ENCODE results near the gene KCNQ4.

The KCNQ4 gene

DNA sequence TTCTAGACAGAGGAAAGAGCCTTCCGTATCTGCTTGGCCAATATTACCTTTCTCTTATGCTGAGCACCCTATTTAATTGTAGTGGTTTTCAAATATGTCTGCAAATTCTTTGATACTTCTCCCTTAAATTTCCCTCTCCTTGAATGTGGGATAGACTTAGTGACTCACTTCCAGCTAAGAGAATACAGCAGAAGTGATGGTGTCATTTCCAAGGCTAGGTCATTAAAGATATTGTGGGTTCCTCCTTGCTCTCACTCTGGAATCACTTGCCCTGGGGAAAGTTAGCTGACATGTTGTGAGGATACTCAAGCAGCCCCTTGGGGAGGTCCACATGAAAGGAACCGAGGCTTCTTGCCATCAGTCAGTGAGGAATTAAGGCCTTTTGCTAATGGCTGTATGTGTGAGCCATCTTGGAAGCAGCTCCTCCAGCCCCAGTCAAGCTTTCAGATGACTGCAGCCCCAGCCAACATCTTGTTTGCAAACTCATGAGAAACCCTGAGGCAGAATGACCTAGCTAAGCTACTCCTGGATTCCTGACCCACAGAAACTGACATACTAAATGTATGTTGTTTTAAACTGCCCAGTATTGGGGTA, 86.6 kb downstream of the KCNQ4 start:
- DNase-seq, result peak; percentile 57

DNA sequence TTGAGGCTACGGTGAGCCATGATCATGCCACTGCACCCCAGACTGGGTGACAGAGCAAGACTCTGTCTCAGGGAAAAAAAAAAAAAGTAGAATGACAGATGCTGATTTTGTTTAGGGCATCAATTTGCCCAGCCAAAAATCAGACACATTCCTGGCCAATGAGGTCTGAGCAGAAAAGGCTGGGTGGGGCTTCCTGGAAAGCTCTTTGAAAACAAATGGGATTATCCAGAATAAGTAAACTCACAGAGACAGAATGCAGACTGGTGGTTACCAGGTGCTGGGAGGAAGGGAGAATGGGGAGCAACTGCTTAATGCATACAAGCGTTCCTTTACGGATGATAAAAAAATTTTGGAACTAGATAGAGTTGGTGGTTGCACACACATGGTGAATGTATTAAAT, 88.7 kb downstream of the KCNQ4 start:
- DNase-seq, result no peak

DNA sequence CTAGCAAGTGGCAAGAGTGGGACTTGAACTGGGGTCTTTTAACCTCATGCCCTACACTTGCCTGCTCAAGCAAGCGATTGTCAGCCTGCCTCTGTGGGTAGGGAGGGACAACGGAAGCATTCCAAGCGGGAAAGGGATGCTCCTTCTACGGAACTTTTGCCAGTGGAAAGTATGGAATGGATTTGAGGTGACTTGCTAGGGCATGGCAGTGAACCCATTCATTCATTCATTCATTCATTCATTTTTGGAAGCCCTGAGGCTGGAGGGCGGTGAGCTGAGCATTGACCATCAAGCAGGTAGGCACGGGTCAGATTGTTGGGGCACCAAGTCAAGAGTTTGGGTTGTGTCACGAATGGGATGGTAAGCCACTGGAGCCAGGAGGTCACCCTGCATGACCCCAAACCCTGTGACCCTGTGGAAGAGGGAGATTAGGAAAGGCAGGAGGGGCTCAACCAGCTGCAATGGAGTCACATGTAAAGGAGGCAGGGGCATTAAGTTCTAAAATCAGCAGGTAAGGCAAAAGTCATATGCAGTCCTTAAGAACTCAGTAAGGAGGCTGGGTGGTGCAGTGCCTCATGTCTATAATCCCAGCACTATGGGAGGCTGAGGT, 90.4 kb downstream of the KCNQ4 start:
- no peak for DNase-seq

DNA sequence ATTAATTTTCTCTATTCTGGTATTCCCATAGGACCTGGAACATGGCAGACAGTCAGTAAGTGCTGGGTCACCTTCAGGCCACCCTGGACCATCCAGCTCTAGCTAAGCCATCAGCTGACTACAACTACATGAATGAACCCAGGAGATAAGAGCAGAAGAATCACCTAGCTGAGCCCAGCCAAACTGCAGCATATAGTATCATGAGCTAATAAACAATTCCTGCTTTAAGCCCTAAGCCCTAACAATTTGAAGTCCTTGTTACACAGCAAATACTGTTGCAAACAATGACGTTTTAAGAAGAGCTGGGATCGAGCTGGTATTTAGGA, 92.8 kb downstream of the KCNQ4 start:
- no peak for DNase-seq

DNA sequence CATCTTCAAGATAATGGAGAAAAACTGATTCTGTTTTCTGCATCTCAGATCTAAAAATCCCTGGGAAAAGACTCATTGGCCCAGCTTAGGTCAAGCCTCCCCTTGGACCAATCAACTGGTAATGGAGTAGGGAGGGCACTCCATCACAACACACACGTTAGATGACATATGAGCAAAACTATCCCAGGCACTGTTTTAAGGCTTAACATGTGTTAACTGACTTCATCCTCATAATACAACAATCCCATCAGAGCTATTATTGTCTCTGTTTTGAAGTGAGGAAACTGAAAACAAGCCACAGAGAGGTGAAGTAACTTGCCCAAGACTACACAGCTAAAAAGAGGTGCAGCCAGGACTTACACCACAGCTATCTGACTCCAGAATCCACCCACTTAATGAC, 93.3 kb downstream of the KCNQ4 start:
- DNase-seq, result peak; percentile 40

DNA sequence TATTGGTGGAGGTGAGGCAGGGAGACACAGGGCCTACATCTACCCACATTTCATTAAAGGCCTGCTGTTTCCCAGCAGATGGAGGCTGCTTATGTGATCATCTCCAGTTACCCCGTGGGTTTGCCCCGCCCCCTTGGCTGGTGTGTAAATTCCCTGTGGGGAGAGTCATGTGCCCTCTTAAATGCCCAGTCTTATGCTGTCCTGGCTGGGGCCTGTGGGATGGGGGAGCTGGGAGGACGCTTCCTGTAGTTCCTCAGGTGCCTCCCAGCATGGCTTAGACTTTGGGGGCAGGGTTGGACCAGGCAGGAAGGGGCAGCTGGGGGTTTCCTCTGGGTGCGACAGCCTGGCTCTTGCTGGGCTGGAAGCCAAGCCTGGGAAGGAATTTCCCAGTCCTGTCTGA, 94.1 kb downstream of the KCNQ4 start:
- peak; percentile 90 for DNase-seq

DNA sequence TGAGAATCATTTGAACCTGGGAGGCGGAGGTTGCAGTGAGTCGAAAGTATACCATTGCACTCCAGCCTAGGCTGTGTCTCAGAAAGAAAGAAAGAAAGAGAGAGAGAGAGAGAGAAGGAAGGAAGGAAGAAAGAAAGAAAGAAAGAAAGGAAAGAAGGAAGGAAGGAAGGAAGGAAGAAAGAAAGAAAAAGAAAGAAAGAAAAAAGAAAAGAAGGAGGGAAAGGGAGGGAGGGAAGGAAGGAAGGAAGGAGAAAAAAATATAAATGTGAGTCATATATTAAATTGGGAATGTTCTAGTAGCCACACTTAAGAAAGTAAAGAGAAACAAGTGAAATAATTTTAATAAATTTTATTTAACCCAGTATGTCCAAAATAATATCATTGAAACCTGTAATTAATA, 95.3 kb downstream of the KCNQ4 start:
- DNase-seq, result no peak

DNA sequence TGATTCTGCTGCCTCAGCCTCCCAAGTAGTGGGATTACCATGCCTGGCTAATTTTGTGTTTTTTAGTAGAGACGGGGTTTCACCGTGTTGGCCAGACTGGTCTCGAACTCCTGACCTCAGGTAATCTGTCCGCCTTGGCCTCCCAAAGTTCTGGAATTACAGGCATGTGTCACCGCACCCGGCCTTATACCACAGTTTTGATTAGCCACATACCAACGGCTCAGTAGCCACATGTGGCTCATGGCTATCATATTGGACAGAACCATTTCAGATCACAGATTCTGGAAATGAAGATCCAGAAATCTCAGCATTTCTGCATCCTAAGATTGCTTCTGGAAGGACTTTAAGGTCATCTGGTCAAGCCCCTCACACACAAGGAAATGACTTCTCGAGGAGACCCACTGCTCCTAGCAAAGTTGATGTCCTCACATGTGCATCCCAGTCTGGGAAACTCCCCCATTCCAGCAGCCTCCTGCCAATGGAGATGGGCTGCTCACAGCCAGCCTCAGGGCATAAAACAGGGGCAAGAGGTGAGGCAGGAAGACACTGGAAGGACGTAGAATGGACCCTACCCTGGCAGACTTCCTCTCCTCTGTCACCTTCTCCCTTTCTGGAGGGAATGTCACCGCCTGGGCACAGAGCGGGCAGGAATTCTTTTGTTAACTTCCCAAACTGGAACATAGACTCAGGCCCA, 96.0 kb downstream of the KCNQ4 start:
- DNase-seq, result no peak

DNA sequence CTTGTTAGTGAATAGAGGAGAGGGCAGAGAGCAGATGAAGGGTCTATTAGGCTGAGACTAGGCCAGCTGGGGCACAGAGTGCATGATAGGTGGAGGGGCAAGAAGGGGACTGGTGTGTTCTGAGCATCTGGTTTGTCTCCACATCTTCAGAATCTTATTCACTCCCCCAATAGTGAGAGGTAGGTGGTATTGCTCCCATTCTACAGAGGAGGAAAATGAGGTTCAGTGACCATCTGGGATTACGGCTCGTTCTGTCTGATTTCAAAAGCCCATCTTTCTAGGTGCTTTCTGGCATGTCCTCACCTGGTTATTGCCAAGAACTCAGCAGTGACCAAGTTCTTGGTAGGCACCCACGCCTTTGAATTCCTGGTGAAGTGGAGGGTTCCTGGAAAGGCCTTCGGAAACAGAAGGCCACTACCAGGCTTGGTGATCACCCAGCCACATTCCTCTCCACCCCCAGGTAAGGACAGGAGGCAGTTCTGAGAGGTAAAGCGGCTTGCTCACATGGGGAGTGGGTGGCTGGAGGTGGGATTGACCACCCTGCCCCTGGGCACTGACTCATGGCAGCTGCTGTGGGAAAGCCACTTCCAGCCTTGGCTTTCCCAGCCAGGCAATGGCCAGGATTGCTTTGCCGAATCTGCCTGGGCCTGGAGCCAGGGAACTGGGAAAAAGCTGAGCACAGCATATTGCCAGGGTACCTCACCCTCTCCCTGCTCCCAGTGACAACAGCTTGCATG, 97.4 kb downstream of the KCNQ4 start:
- DNase-seq, result no peak

DNA sequence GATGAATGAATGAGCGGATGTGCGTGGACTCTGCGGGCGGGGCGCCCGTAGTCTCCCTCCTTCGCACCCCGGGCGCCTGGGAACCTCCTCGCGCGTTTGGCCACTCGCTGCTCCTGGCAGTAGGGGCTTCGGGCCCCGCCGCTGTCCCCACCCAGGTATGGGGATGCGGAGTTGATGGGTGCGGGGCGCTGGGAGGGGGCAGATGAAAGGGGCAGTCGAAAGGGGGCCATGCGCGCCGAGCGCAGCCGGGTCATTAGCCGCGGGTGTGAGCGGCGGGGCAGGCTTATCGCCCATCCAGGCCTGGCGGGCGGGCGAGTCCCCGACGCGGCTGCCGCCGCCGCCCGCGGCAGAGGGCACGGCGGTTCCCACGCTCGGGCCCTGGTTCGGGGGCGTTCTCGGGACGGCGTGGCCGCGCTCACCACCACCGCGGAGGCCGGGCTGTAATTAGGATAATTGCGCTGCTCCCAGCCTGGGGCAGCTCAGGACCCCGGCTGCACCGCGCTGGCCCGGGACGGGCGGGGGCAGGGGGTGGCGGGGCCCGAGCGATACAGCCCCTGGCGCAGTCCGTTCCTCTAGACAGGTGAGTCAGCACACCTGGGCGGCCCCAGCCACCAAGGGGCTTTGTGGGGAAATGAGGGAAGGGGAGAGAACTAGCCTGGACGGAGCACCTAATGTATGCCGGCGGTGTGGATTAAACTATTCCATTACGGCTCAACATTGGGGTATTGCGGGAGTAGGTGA, 100.6 kb downstream of the KCNQ4 start:
- no peak for DNase-seq

DNA sequence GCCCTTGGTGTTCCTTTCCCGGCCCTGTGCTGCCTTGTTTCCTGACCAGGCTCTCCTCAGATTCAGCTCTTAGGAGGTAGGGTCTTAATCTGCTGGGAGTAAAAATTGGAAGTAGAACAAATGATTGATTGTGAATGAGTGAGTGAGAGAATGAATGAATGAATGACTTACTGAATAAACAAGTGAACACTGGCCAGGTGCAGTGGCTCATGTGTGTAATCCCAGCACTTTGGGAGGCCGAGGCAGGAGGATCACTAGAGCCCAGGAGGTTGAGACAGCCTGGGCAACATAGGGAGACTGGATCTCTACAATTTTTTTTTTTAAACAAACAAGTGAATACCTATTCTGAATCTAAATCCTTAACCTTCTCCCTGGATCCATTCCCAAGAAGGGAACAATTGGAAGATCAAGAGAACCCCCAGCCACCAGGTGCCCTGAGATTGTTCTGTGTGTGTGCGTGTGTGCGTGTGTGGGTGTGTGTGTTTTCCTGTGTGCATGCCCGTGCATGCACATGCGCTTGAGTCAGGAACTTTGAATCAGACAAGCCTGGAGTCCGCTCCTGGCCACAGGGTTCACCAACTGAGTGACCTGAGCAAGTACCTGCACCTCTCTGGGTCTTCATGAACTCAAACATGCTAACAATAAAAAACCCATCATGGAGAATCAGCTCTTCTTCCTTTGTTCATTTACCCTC, 102.9 kb downstream of the KCNQ4 start:
- DNase-seq, result no peak

DNA sequence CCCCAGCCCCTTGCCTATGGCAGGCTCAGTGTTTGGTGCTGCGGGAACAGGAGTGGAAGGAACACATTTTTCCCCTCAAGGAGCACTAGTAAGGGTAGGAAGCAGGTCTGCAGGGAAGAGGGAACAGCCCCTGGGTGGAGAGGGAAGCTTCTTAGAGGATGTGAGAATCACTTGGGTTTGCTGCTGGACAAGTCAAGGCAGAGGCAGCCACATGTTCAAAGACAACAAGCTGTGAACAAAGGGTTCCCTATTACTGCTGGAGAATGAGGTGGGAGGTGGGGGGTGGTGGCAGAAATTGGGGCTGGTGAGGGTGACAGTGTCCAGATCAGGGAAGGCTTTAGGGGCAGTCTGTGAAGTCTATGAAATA, 103.4 kb downstream of the KCNQ4 start:
- no peak for DNase-seq

DNA sequence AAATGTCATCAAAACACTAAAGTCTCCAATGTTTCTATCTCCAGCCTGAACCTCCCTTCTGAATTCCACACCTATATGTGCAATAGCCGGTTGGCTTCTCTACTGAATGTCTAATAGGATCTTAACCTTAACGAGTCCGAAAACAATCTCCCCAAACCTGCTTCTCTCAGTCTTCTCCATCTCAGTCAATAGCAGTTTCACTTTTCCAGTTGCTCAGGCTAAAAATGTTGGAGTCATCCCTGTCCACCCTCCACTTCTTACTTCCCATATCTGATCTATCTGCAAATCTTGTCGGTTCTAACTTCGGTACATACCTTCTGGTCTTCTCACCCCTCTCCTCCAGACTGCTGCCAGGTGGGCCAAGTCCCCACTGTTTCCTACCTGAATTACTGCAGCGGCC, 104.1 kb downstream of the KCNQ4 start:
- DNase-seq, result no peak
